H1 (cell line): Measurements from ENCODE around the gene TLR8. TPM values are rescaled to one million over a fixed set of nuclear protein-coding genes. Genes with fewer than 3 reads are reported as not detected.

Experiments used
- CTCF ChIA-PET: fragments of 300-600 bp; sonication (Branson Sonifier 250); formaldehyde crosslinking; loops from one replicate; lab custom pipeline; 2021; ENCODE audit not compliant: partially characterized antibody; lab: Charles Lee
- POLR2A ChIA-PET: fragments of 300-600 bp; sonication (Branson Sonifier 250); formaldehyde crosslinking; loops from one replicate; lab custom pipeline; 2021; ENCODE audit warnings: inconsistent platforms; ENCODE audit not compliant: partially characterized antibody; lab: Charles Lee
- DNase-seq, 2 experiments: peaks; one replicate each; pipeline versions ENCODE4 v3.0.0 to v3.0.0-alpha.2; 2010 to 2022; ENCODE audit warnings: low spot score in 2 of 2, low read depth in 1 of 2, mixed read lengths in 1 of 2
- FAIRE-seq: peaks from 2 replicates; lab custom pipeline; 2011; peaks lifted over from hg19 to GRCh38; lab: Jason Lieb, UNC
- H2AFZ ChIP-seq: 2 replicates; pipeline ENCODE4 v1.8.1; 2012; ENCODE audit warnings: low read length, inconsistent platforms
- H2AK5ac ChIP-seq: 2 replicates; pipeline ENCODE4 v1.6.1; 2013; ENCODE audit warnings: low read depth, low read length
- H2BK120ac ChIP-seq: replicated peaks from 2 replicates; pipeline ENCODE3; 2013; ENCODE audit warnings: low read depth, low read length, inconsistent platforms
- H2BK12ac ChIP-seq: 2 replicates; pipeline ENCODE4 v1.6.1; 2013; ENCODE audit warnings: low read depth, low read length
- H2BK15ac ChIP-seq: 2 replicates; pipeline ENCODE4 v1.6.1; 2013; ENCODE audit warnings: low read length
- H2BK20ac ChIP-seq: 2 replicates; pipeline ENCODE4 v1.6.1; 2013; ENCODE audit warnings: low read length
- H2BK5ac ChIP-seq: 2 replicates; pipeline ENCODE4 v1.6.1; 2013; ENCODE audit warnings: low read depth, low read length
- H3K14ac ChIP-seq: 2 replicates; pipeline ENCODE4 v1.6.1; 2013; ENCODE audit warnings: inconsistent platforms; ENCODE audit not compliant: insufficient read length
- H3K18ac ChIP-seq: 2 replicates; pipeline ENCODE4 v1.6.1; 2013; ENCODE audit warnings: low read length; ENCODE audit errors: extremely low read depth
- H3K23ac ChIP-seq: 2 replicates; pipeline ENCODE4 v1.6.1; 2013; ENCODE audit warnings: inconsistent platforms; ENCODE audit not compliant: insufficient read length
- H3K23me2 ChIP-seq: 2 replicates; pipeline ENCODE4 v1.6.1; 2013; ENCODE audit warnings: low read depth, low read length
- H3K27ac ChIP-seq: 2 replicates; pipeline ENCODE4 v1.6.1; 2011; ENCODE audit warnings: low read depth, low read length, inconsistent platforms
- H3K27me3 ChIP-seq, 4 experiments: replicated peaks in 1 of 4; 1 replicate in 1 of 4; 2 replicates in 3 of 4; pipeline versions ENCODE4 v1.6.1 to v1.8.1; 2011 to 2013; ENCODE audit warnings: low read length in 3 of 4, mild to moderate bottlenecking in 3 of 4, inconsistent platforms in 2 of 4, mixed read lengths in 2 of 4, moderate library complexity in 1 of 4; ENCODE audit not compliant: control insufficient read depth in 3 of 4, insufficient read depth in 3 of 4; ENCODE audit errors: extremely low read depth in 1 of 4
- H3K36me3 ChIP-seq, 4 experiments: 2 replicates each; pipeline versions ENCODE4 v1.6.1 to v1.8.1; 2011 to 2013; ENCODE audit warnings: mild to moderate bottlenecking in 4 of 4, low read length in 3 of 4, moderate library complexity in 2 of 4, control low read depth in 1 of 4, inconsistent platforms in 1 of 4; ENCODE audit not compliant: insufficient read depth in 4 of 4, control insufficient read depth in 2 of 4
- H3K4ac ChIP-seq: replicated peaks from 2 replicates; pipeline ENCODE3; 2013; ENCODE audit warnings: low read length, low read depth, mixed read lengths, inconsistent platforms; ENCODE audit not compliant: insufficient read length
- H3K4me1 ChIP-seq, 4 experiments: replicated peaks in 1 of 4; 1 replicate in 1 of 4; 2 replicates in 3 of 4; pipeline versions ENCODE4 v1.6.1 to v1.8.1; 2011 to 2013; ENCODE audit warnings: low read length in 3 of 4, inconsistent platforms in 2 of 4, mixed read lengths in 1 of 4; ENCODE audit not compliant: insufficient read depth in 4 of 4, control insufficient read depth in 3 of 4
- H3K4me2 ChIP-seq, 2 experiments: 2 replicates each; pipeline versions ENCODE4 v1.6.1 to v1.8.1; 2011 to 2013; ENCODE audit warnings: low read depth in 2 of 2, low read length in 2 of 2, control low read depth in 1 of 2, inconsistent platforms in 1 of 2, mild to moderate bottlenecking in 1 of 2; ENCODE audit not compliant: insufficient read depth in 1 of 2
- H3K4me3 ChIP-seq, 4 experiments: fragments of 200-600, 300-600 bp in 1 of 4; sonication (generic), shearing (Covaris generic), sonication (Bioruptor Twin) in 1 of 4; 2 replicates each; pipeline versions ENCODE4 v1.5.1 to v1.8.1; 2011 to 2016; ENCODE audit warnings: low read length in 4 of 4, low read depth in 3 of 4, control low read depth in 2 of 4, inconsistent platforms in 2 of 4, mild to moderate bottlenecking in 2 of 4, mixed read lengths in 1 of 4, moderate library complexity in 1 of 4; ENCODE audit not compliant: insufficient read depth in 2 of 4; ENCODE audit errors: extremely low read depth in 1 of 4
- H3K56ac ChIP-seq: replicated peaks from 2 replicates; pipeline ENCODE3; 2013; ENCODE audit warnings: low read depth, mild to moderate bottlenecking, mixed read lengths, low read length, inconsistent platforms; ENCODE audit not compliant: insufficient read length
- H3K79me1 ChIP-seq: 2 replicates; pipeline ENCODE4 v1.6.1; 2013; ENCODE audit warnings: low read depth, low read length, control low read depth
- H3K79me2 ChIP-seq, 2 experiments: 2 replicates each; pipeline versions ENCODE4 v1.6.1 to v1.8.1; 2012 to 2013; ENCODE audit warnings: low read length in 2 of 2, mild to moderate bottlenecking in 2 of 2, inconsistent platforms in 1 of 2; ENCODE audit not compliant: insufficient read depth in 2 of 2, control insufficient read depth in 1 of 2
- H3K9ac ChIP-seq, 4 experiments: replicated peaks in 1 of 4; 1 replicate in 1 of 4; 2 replicates in 3 of 4; pipeline versions ENCODE4 v1.6.1 to v1.8.1; 2011 to 2013; ENCODE audit warnings: low read depth in 3 of 4, low read length in 3 of 4, control low read depth in 2 of 4, mild to moderate bottlenecking in 2 of 4, moderate library complexity in 2 of 4, inconsistent platforms in 1 of 4; ENCODE audit errors: extremely low read depth in 1 of 4
- H3K9me3 ChIP-seq, 2 experiments: 2 replicates each; pipeline versions ENCODE4 v1.6.1 to v1.8.1; 2012 to 2013; ENCODE audit warnings: mild to moderate bottlenecking in 2 of 2, moderate library complexity in 2 of 2, control low read depth in 1 of 2, inconsistent platforms in 1 of 2, low read depth in 1 of 2, low read length in 1 of 2, mixed read lengths in 1 of 2; ENCODE audit not compliant: insufficient read depth in 2 of 2
- H4K20me1 ChIP-seq, 2 experiments: replicated peaks in 1 of 2; 2 replicates each; pipeline versions ENCODE3 to v1.8.1; 2011 to 2013; ENCODE audit warnings: inconsistent platforms in 2 of 2, low read length in 2 of 2, mild to moderate bottlenecking in 1 of 2; ENCODE audit not compliant: insufficient read depth in 2 of 2, control insufficient read depth in 1 of 2
- H4K5ac ChIP-seq: 2 replicates; pipeline ENCODE4 v1.6.1; 2013; ENCODE audit warnings: low read length, low read depth, mixed read lengths, inconsistent platforms; ENCODE audit not compliant: insufficient read length
- H4K8ac ChIP-seq: 2 replicates; pipeline ENCODE4 v1.8.0; 2013; ENCODE audit warnings: mild to moderate bottlenecking, moderate library complexity, low read length, inconsistent platforms; ENCODE audit not compliant: insufficient read depth; ENCODE audit errors: extremely low read depth
- H4K91ac ChIP-seq: replicated peaks from 2 replicates; pipeline ENCODE3; 2013; ENCODE audit warnings: low read length, mixed read lengths, inconsistent platforms; ENCODE audit not compliant: insufficient read length
- BRCA1 ChIP-seq: IDR thresholded peaks from 2 replicates; pipeline ENCODE4 v1.6.1; 2012; ENCODE audit warnings: low read depth, low read length, improper control_type of control experiment
- CBX5 ChIP-seq: fragments of 300-800, 300-1000 bp; sonication (generic); IDR thresholded peaks from 2 replicates; pipeline ENCODE4 v1.7.1; 2016; ENCODE audit warnings: antibody characterized with exemption, low read length, low read depth
- CTBP2 ChIP-seq: IDR thresholded peaks from 2 replicates; pipeline ENCODE4 v1.7.0; 2011; ENCODE audit warnings: borderline replicate concordance, mild to moderate bottlenecking, moderate library complexity, mixed read lengths, low read length; ENCODE audit not compliant: insufficient read depth, insufficient read length
- GABPA ChIP-seq: IDR thresholded peaks from 2 replicates; pipeline ENCODE4 v1.6.1; 2011; ENCODE audit warnings: mild to moderate bottlenecking, low read length, moderate library complexity, borderline replicate concordance; ENCODE audit not compliant: insufficient read depth
- HDAC6 ChIP-seq: IDR thresholded peaks from one replicate; pipeline ENCODE4 v1.7.1; 2012; ENCODE audit warnings: low read depth, mild to moderate bottlenecking, inconsistent platforms, low read length, moderate library complexity
- KDM5A ChIP-seq: fragments of 200-600 bp; IDR thresholded peaks from 2 replicates; pipeline ENCODE4 v1.7.1; 2012; ENCODE audit warnings: mild to moderate bottlenecking, low read length, inconsistent platforms, mixed read lengths
- POLR2A ChIP-seq, 2 experiments: IDR thresholded peaks; 1 replicate in 1 of 2; 2 replicates in 1 of 2; pipeline ENCODE4 v1.6.1; 2011; ENCODE audit warnings: low read depth in 2 of 2, low read length in 2 of 2, mild to moderate bottlenecking in 2 of 2; ENCODE audit errors: control extremely low read depth in 1 of 2
- RBBP5 ChIP-seq: IDR thresholded peaks from 2 replicates; pipeline ENCODE4 v1.7.1; 2012; ENCODE audit warnings: low read depth, mild to moderate bottlenecking, inconsistent platforms, low read length, moderate library complexity, borderline replicate concordance
- WGBS, 2 experiments: shearing (Covaris generic) in 1 of 2; methylation state at CpG; one replicate each; pipeline versions ENCODE4 v1.1.6 to v1.1.7; 2013 to 2015; ENCODE audit warnings: low lambda C conversion rate in 2 of 2, mixed read lengths in 2 of 2, inconsistent platforms in 1 of 2, low coverage in 1 of 2, missing lambda C conversion rate in 1 of 2; ENCODE audit not compliant: insufficient replicate concordance in 2 of 2, insufficient coverage in 1 of 2, insufficient read length in 1 of 2; ENCODE audit errors: extremely low coverage in 1 of 2, missing lambda C conversion rate in 1 of 2; 5-methylcytosine and 5-hydroxymethylcytosine counted together
- polyA plus RNA-seq, 7 experiments: library from polyadenylated mRNA; depleted of rRNA in 3 of 7; stranded (reverse) in 5 of 7; unstranded in 2 of 7; fragments of >200 nt in 5 of 7; fragments of 200-250 nt in 2 of 7; gene quantifications; 1 replicate in 5 of 7; 2 replicates in 1 of 7; 4 replicates in 1 of 7; pipeline versions ENCODE4 v1.2.1 to v1.2.3, GENCODE V29; 2011 to 2013; ENCODE audit warnings: missing spikeins in 2 of 7, mixed read lengths in 2 of 7
- total RNA-seq: library from RNA; stranded (reverse); fragmentation: NEBNext Ultra II Directional; extraction: Animal tissue kit (Norgen Biotek cat#: 25700); gene quantifications from 2 replicates; pipeline ENCODE4 v1.2.1, GENCODE V29; 2021
- TF ChIP-seq, protein P1 (sequence below): IDR thresholded peaks from 2 replicates; pipeline ENCODE4 v1.6.1; 2012; ENCODE audit warnings: low read length, inconsistent platforms
- TF ChIP-seq, protein P2 (sequence below): IDR thresholded peaks from 2 replicates; pipeline ENCODE4 v1.6.1; 2011; ENCODE audit warnings: low read depth, mild to moderate bottlenecking, low read length; ENCODE audit not compliant: insufficient read depth

TLR8 gene
- total and polyA plus RNA-seq, 2 of the 8 experiments (the other 6 are each of a cell fraction or from before 2014, with no cell fraction given), result not detected

DNA sequence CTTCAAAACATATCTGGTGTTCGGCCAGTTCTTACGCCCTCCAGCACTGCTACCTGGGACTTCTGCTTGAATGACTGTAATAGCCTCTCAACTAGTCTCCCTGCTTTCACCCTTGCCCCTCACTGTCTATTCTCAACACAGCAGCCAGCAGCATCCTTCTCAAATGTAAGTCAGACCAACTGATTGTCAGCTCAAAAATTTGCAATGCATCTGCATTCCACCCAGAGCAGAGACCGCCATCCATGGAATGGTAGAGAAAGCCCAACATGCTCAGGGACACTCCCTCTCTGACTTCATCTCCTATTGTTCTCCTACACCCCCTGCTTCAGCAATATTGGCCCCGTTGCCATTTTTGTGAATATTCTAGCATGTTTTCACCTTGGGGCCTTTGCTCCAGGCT lies 33.7 kb upstream of the TLR8 start:
- WGBS, 2 experiments, result 84% methylated on average over 3 of the region's 4 CpGs; no CpG with 5 or more reads in 1 of the 2 experiments
- DNase-seq (no peak), FAIRE-seq (no peak)
- H3K9ac ChIP-seq, result no peak overlapping the region
- H2BK5ac ChIP-seq, result no peak overlapping the region
- no peak overlapping the region for H3K4me3 ChIP-seq
- H4K8ac ChIP-seq, result no peak overlapping the region
- no peaks in the 10 kb centered on the region for H3K79me1 ChIP-seq
- no peak overlapping the region for H3K27ac ChIP-seq
- no peaks in the 10 kb centered on the region for H4K20me1 ChIP-seq
- H3K9me3 ChIP-seq, result no peaks in the 10 kb centered on the region
- no peak overlapping the region for H3K14ac ChIP-seq
- ChIA-PET CTCF (no interaction called here), POLR2A (no interaction called here)
- H4K91ac ChIP-seq, result no peak overlapping the region
- no peak overlapping the region for H2AK5ac ChIP-seq
- H3K36me3 ChIP-seq, result no peaks in the 10 kb centered on the region
- H3K4me2 ChIP-seq, result no peak overlapping the region
- H2BK20ac ChIP-seq, result no peak overlapping the region
- H3K23me2 ChIP-seq, result no peaks in the 10 kb centered on the region
- H2BK12ac ChIP-seq, result no peak overlapping the region
- H3K4me1 ChIP-seq, result no peaks in the 10 kb centered on the region
- no peaks in the 10 kb centered on the region for H3K27me3 ChIP-seq
- no peak overlapping the region for H4K5ac ChIP-seq
- H3K4ac ChIP-seq, result no peak overlapping the region
- no peak overlapping the region for H2BK120ac ChIP-seq
- no peak overlapping the region for H3K56ac ChIP-seq
- no peak overlapping the region for H3K23ac ChIP-seq
- no peak overlapping the region for H3K18ac ChIP-seq
- H2BK15ac ChIP-seq, result no peak overlapping the region
- no peaks in the 10 kb centered on the region for H3K79me2 ChIP-seq
- no peak overlapping the region for H2AFZ ChIP-seq
- TF ChIP-seq CTBP2 (no peak), POLR2A (IDR thresholded peaks at IDR 0.05; ENCODE audit: control extremely low read depth in 1 of 2, low read depth in 2 of 2, low read length in 2 of 2) (no peak), BRCA1 (no peak), CBX5 (no peak), HDAC6 (no peak), KDM5A (no peak), GABPA (no peak), RBBP5 (no peak)
- TF ChIP-seq, protein P1, sequence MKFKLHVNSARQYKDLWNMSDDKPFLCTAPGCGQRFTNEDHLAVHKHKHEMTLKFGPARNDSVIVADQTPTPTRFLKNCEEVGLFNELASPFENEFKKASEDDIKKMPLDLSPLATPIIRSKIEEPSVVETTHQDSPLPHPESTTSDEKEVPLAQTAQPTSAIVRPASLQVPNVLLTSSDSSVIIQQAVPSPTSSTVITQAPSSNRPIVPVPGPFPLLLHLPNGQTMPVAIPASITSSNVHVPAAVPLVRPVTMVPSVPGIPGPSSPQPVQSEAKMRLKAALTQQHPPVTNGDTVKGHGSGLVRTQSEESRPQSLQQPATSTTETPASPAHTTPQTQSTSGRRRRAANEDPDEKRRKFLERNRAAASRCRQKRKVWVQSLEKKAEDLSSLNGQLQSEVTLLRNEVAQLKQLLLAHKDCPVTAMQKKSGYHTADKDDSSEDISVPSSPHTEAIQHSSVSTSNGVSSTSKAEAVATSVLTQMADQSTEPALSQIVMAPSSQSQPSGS, result no peak
- TF ChIP-seq, protein P2, sequence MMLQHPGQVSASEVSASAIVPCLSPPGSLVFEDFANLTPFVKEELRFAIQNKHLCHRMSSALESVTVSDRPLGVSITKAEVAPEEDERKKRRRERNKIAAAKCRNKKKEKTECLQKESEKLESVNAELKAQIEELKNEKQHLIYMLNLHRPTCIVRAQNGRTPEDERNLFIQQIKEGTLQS, result no peak
